ENCODE results near the gene HES6. TPM values are rescaled to one million over a fixed set of nuclear protein-coding genes. Genes with fewer than 3 reads are reported as not detected.

Gene HES6
- total RNA-seq, 2 experiments from 2014 or later, result 13.1 to 13.8 TPM

DNA sequence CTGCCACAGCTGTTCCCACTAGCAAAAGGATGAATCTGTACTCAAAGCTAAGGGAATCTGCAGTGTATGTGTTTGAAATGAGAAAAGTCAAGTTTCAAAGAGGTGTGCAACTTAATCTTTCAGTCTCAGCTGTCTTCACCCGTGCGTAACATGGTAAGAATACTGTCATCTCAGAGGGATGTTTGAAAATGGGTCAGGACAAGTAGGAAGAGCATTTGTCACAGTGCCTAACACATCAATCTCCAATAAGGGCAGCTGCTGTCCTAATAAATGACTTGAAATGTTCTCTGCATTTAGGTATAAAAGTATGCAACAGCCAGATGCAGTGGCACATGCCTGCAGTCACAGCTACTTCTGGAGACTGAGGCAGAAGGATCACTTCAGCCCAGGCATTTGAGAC, 49.4 kb downstream of the HES6 start:
- TF ChIP-seq, protein P1, sequence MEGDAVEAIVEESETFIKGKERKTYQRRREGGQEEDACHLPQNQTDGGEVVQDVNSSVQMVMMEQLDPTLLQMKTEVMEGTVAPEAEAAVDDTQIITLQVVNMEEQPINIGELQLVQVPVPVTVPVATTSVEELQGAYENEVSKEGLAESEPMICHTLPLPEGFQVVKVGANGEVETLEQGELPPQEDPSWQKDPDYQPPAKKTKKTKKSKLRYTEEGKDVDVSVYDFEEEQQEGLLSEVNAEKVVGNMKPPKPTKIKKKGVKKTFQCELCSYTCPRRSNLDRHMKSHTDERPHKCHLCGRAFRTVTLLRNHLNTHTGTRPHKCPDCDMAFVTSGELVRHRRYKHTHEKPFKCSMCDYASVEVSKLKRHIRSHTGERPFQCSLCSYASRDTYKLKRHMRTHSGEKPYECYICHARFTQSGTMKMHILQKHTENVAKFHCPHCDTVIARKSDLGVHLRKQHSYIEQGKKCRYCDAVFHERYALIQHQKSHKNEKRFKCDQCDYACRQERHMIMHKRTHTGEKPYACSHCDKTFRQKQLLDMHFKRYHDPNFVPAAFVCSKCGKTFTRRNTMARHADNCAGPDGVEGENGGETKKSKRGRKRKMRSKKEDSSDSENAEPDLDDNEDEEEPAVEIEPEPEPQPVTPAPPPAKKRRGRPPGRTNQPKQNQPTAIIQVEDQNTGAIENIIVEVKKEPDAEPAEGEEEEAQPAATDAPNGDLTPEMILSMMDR (conservative IDR thresholded peaks at IDR 0.05; ENCODE audit: low read length), result no peak
- TF ChIP-seq EZH2phosphoT487 (IDR thresholded peaks at IDR 0.05; ENCODE audit: borderline replicate concordance, low read depth, low read length), result no peak
- H3K4me3 ChIP-seq (ENCODE audit: low read depth, low read length, poor library complexity, severe bottlenecking), result no peak overlapping the region
- H3K4me1 ChIP-seq (ENCODE audit: insufficient read depth, low read length, poor library complexity, severe bottlenecking), result no peaks in the 10 kb centered on the region
- BruUV-seq (replicated peaks), result no TSS peak
- peaks cover 91% of the 10 kb centered on the region for H3K36me3 ChIP-seq (ENCODE audit: insufficient read depth, low read length)
- ChIA-PET CTCF (ENCODE audit: unreplicated experiment) (no interaction called here), POLR2A (interaction anchor here (0.6 kb wide), 1 partner anchor 92 kb away, joined by 3 read pairs; no protein-coding TSS in a partner anchor)
- H2AFZ ChIP-seq (ENCODE audit: low read length), result no peak overlapping the region
- intact Hi-C loops (cut with micrococcal nuclease; ENCODE audit: unreplicated experiment), result no loop called here
- no peaks in the 10 kb centered on the region for H3K9me2 ChIP-seq (ENCODE audit: insufficient read depth, low read length)
- H3K9me3 ChIP-seq (ENCODE audit: low read length), result no peaks in the 10 kb centered on the region
- no peak overlapping the region for H3K27ac ChIP-seq (ENCODE audit: low read depth, low read length, poor library complexity, severe bottlenecking)
- no peak for DNase-seq (ENCODE audit: low spot score)
- H3K4me2 ChIP-seq (ENCODE audit: low read length), result no peak overlapping the region
- peaks cover 2% of the 10 kb centered on the region; the same call in 1 of the 2 replicates for H4K20me1 ChIP-seq (ENCODE audit: insufficient read depth, low read length)
- peaks cover 6% of the 10 kb centered on the region for H3K79me2 ChIP-seq (ENCODE audit: insufficient read depth, low read depth, low read length)

Other genes with a start within 250 kb of the HES6 start
- 39.3 and 41.7 TPM in 2 replicates for gene SCLY, start 179.0 kb downstream of the HES6 start, total RNA-seq (2014; rRNA removed; shearing (Covaris generic))
- gene SCLY, start 179.0 kb downstream of the HES6 start, total RNA-seq (2022), result 29.9 and 31.2 TPM in 2 replicates
- 7.6 and 7.7 TPM in 2 replicates for gene ESPNL, start 139.7 kb downstream of the HES6 start, total RNA-seq (2014; rRNA removed; shearing (Covaris generic))
- gene ESPNL, start 139.7 kb downstream of the HES6 start, total RNA-seq (2022), result 3.4 and 5.0 TPM in 2 replicates
- gene KLHL30, start 101.4 kb downstream of the HES6 start, total RNA-seq (2014; rRNA removed; shearing (Covaris generic)), result 0.03 and 0.09 TPM in 2 replicates
- gene KLHL30, start 101.4 kb downstream of the HES6 start, total RNA-seq (2022), result 1.7 and 1.9 TPM in 2 replicates
- gene ERFE, start 81.1 kb downstream of the HES6 start, total RNA-seq (2014; rRNA removed; shearing (Covaris generic)), result 7.3 and 8.2 TPM in 2 replicates
- gene ERFE, start 81.1 kb downstream of the HES6 start, total RNA-seq (2022), result 7.6 and 10.2 TPM in 2 replicates
- 33.1 and 36.7 TPM in 2 replicates for gene ILKAP, start 36.3 kb downstream of the HES6 start, total RNA-seq (2014; rRNA removed; shearing (Covaris generic))
- 57.3 and 61.8 TPM in 2 replicates for gene ILKAP, start 36.3 kb downstream of the HES6 start, total RNA-seq (2022)
- 8.4 and 9.7 TPM in 2 replicates for gene PER2, start 48.6 kb upstream of the HES6 start, total RNA-seq (2014; rRNA removed; shearing (Covaris generic))
- gene PER2, start 48.6 kb upstream of the HES6 start, total RNA-seq (2022), result 18.6 and 20.4 TPM in 2 replicates
- 4.3 and 8.2 TPM in 2 replicates for gene TRAF3IP1, start 80.5 kb upstream of the HES6 start, total RNA-seq (2014; rRNA removed; shearing (Covaris generic))
- 12.8 and 13.8 TPM in 2 replicates for gene TRAF3IP1, start 80.5 kb upstream of the HES6 start, total RNA-seq (2022)
- 18.0 and 19.4 TPM in 2 replicates for gene ASB1, start 186.9 kb upstream of the HES6 start, total RNA-seq (2014; rRNA removed; shearing (Covaris generic))
- gene ASB1, start 186.9 kb upstream of the HES6 start, total RNA-seq (2022), result 37.7 and 49.6 TPM in 2 replicates